ENCODE data around the gene SYT9. TPM values are rescaled to one million over a fixed set of nuclear protein-coding genes. Genes with fewer than 3 reads are reported as not detected.

SYT9 gene
- total and polyA plus RNA-seq, 4 donors, result 0.05 to 5.4 (median 2.6) TPM

DNA sequence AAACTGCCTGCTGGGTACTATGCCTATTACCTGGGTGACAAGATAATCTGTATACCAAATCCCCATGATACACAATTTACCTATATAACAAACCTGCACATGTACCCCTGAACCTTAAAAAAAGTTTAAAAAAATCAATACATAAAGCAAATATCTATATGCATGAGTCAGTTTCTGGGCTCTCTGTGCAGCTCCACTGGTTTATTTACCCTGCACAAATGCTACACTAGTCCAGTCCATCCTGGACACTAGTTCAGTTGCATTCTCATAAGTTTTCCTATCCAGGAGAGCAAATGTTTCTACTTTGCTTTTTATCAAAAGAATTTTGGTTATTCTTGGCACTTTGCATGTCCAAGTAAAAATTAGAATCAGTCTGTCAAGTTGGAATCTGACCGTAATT lies 133.8 kb downstream of the SYT9 start:
- no peak overlapping the region for H3K9ac ChIP-seq (ENCODE audit: low read depth in 1 of 2, low read length in 2 of 2)
- H3K27me3 ChIP-seq (ENCODE audit: control insufficient read depth in 4 of 4, insufficient read depth in 4 of 4, low read length in 3 of 4), result no peaks in the 10 kb centered on the region
- no peak for DNase-seq (ENCODE audit: low spot score)
- H3K27ac ChIP-seq (ENCODE audit: low read depth in 1 of 2, low read length in 2 of 2), result no peak overlapping the region
- TF ChIP-seq TAF1 (conservative IDR thresholded peaks at IDR 0.05) (no peak), JUND (IDR thresholded peaks at IDR 0.05) (no peak), HNF4G (IDR thresholded peaks at IDR 0.05) (no peak), CTCF (IDR thresholded peaks at IDR 0.05; ENCODE audit: low read depth, low read length, missing input control) (no peak), SP1 (IDR thresholded peaks at IDR 0.05) (no peak), RAD21 (IDR thresholded peaks at IDR 0.05) (no peak), YY1 (IDR thresholded peaks at IDR 0.05) (no peak), EGR1 (IDR thresholded peaks at IDR 0.05; ENCODE audit: low read depth in 2 of 2) (no peak), FOXA1 (IDR thresholded peaks at IDR 0.05) (no peak), RXRA (IDR thresholded peaks at IDR 0.05) (no peak), FOXA2 (IDR thresholded peaks at IDR 0.05) (no peak), HNF4A (conservative IDR thresholded peaks at IDR 0.05) (no peak)
- TF ChIP-seq, protein P1, sequence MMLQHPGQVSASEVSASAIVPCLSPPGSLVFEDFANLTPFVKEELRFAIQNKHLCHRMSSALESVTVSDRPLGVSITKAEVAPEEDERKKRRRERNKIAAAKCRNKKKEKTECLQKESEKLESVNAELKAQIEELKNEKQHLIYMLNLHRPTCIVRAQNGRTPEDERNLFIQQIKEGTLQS (IDR thresholded peaks at IDR 0.05), result no peak
- TF ChIP-seq, protein P2, sequence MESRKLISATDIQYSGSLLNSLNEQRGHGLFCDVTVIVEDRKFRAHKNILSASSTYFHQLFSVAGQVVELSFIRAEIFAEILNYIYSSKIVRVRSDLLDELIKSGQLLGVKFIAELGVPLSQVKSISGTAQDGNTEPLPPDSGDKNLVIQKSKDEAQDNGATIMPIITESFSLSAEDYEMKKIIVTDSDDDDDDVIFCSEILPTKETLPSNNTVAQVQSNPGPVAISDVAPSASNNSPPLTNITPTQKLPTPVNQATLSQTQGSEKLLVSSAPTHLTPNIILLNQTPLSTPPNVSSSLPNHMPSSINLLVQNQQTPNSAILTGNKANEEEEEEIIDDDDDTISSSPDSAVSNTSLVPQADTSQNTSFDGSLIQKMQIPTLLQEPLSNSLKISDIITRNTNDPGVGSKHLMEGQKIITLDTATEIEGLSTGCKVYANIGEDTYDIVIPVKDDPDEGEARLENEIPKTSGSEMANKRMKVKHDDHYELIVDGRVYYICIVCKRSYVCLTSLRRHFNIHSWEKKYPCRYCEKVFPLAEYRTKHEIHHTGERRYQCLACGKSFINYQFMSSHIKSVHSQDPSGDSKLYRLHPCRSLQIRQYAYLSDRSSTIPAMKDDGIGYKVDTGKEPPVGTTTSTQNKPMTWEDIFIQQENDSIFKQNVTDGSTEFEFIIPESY (IDR thresholded peaks at IDR 0.05), result no peak
- TF ChIP-seq, protein P3, sequence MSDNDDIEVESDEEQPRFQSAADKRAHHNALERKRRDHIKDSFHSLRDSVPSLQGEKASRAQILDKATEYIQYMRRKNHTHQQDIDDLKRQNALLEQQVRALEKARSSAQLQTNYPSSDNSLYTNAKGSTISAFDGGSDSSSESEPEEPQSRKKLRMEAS (IDR thresholded peaks at IDR 0.05), result no peak
- WGBS, result 83% methylated on average over 1 of the region's 1 CpG
- H3K9me3 ChIP-seq (ENCODE audit: control insufficient read depth in 4 of 4, low read length in 3 of 4), result no peaks in the 10 kb centered on the region
- H3K4me1 ChIP-seq (ENCODE audit: control insufficient read depth in 4 of 4, insufficient read depth in 4 of 4, low read length in 3 of 4), result no peaks in the 10 kb centered on the region
- no peaks in the 10 kb centered on the region for H3K36me3 ChIP-seq (ENCODE audit: control insufficient read depth in 4 of 4, insufficient read depth in 3 of 4, low read depth in 1 of 4, low read length in 3 of 4)
- no peak overlapping the region for H3K4me3 ChIP-seq (ENCODE audit: low read depth in 1 of 3, low read length in 3 of 3)

DNA sequence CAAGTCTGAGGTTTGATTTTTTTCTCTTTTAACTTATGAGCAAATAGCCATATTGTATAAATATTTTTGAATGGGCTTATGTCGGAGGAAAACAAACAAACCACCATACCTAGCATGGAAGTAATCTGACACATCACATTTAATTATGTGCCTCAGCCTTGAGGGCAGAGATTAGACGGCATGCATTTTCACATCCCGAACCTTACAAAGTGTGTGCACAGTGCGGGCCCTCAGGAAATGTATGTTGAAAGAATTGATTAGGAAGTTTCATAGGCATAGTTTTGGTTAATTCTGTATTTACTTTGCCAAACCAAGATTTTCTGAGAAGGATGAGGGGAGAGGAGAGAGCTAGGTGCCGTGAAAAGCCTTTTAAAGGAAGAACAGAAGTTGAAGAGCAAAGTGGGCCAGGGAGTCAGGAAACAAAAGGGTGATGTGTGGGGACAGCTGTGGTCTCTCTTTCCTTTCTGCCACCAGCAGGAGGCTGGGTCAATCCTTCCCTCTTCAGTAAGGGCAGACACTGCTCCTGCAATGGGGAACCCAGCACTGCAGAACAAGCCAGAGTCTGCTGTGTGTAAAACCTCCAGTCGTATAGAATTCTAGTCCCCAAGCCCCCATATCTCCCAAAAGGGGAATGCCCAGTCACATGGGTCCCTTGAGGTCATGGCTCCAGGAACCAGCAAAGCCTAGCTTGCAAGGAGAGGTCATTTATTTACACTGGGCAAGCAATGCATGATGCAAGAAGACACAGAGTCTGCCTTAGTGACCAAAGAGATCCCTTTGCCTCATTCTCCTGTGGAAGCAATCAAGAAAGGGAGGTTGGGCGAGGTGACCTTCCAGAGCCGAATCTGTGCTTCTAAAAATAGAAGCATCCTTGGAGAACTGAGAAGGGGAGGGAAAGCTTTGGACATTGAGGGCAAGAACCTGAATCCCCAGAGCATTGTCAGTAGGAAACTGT lies 162.5 kb downstream of the SYT9 start:
- no peak overlapping the region for H3K4me3 ChIP-seq (ENCODE audit: low read depth in 1 of 3, low read length in 3 of 3)
- H3K9ac ChIP-seq (ENCODE audit: low read depth in 1 of 2, low read length in 2 of 2), result no peak overlapping the region
- no peak for DNase-seq (ENCODE audit: low spot score)
- TF ChIP-seq NR2F2 (IDR thresholded peaks at IDR 0.05) (no peak), HNF4G (IDR thresholded peaks at IDR 0.05) (no peak), RAD21 (IDR thresholded peaks at IDR 0.05) (no peak), JUND (IDR thresholded peaks at IDR 0.05) (no peak)
- TF ChIP-seq, protein P3 (IDR thresholded peaks at IDR 0.05), result no peak
- no peaks in the 10 kb centered on the region for H3K9me3 ChIP-seq (ENCODE audit: control insufficient read depth in 4 of 4, low read length in 3 of 4)
- H3K4me1 ChIP-seq (ENCODE audit: control insufficient read depth in 4 of 4, insufficient read depth in 4 of 4, low read length in 3 of 4), result no peaks in the 10 kb centered on the region
- H3K27me3 ChIP-seq (ENCODE audit: control insufficient read depth in 4 of 4, insufficient read depth in 4 of 4, low read length in 3 of 4), result no peaks in the 10 kb centered on the region
- peaks cover 0 to 1% (median 0%) of the 10 kb centered on the region in 4 donors for H3K36me3 ChIP-seq (ENCODE audit: control insufficient read depth in 4 of 4, insufficient read depth in 3 of 4, low read depth in 1 of 4, low read length in 3 of 4)
- WGBS, result 73% methylated on average over 8 of the region's 8 CpGs
- no peak overlapping the region for H3K27ac ChIP-seq (ENCODE audit: low read depth in 1 of 2, low read length in 2 of 2)

Data from liver (tissue), 9 donors.